ENCODE measurements around the gene ICE2.

Gene ICE2

GRCh38 chr15:60478566-60479360, at the start of gene ICE2:
Gene ICE2 (minus strand): TSS chr15:60479142. CDS start chr15:60477977, 1,165 bp downstream.
- Histone ChIP-seq H3K4me1 (ENCODE audit: control insufficient read depth, insufficient read depth, low read length) (peaks cover 29% of the 10 kb centered on the region), H3K27ac (ENCODE audit: low read depth, low read length) (peak within 1 kb of the TSS; percentile 96), H3K27me3 (ENCODE audit: control insufficient read depth, insufficient read depth, low read length) (no peaks in the 10 kb centered on the region), H3K9me3 (ENCODE audit: control insufficient read depth, insufficient read depth, low read length) (no peaks in the 10 kb centered on the region), H3K9ac (ENCODE audit: low read depth, low read length) (peak within 1 kb of the TSS; percentile 97), H3K4me3 (ENCODE audit: low read depth, low read length) (peak within 1 kb of the TSS; percentile 94), H3K36me3 (ENCODE audit: control insufficient read depth, insufficient read depth, low read length) (peaks cover 38% of the 10 kb centered on the region)

- Histone ChIP-seq H3K9ac (ENCODE audit: low read depth, low read length) (no peak overlapping the region), H3K9me3 (ENCODE audit: control insufficient read depth, insufficient read depth, low read length) (no peaks in the 10 kb centered on the region), H3K27me3 (ENCODE audit: control insufficient read depth, insufficient read depth, low read length) (no peaks in the 10 kb centered on the region), H3K4me3 (ENCODE audit: low read depth, low read length) (no peak overlapping the region), H3K36me3 (ENCODE audit: control insufficient read depth, insufficient read depth, low read length) (0 out of 2 replicates have a peak, but pooled peaks cover 3% of the 10 kb centered on the region), H3K4me1 (ENCODE audit: control insufficient read depth, insufficient read depth, low read length) (no peaks in the 10 kb centered on the region; the same call in 1 of the 2 replicates), H3K27ac (ENCODE audit: low read depth, low read length) (no peak overlapping the region)
Observed at GRCh38 chr15:60528530-60528929, 49.6 kb upstream of the ICE2 start.

- Histone ChIP-seq H3K27ac (ENCODE audit: low read depth, low read length) (no peak overlapping the region), H3K4me3 (ENCODE audit: low read depth, low read length) (no peak overlapping the region), H3K4me1 (ENCODE audit: control insufficient read depth, insufficient read depth, low read length) (no peaks in the 10 kb centered on the region; the same call in 1 of the 2 replicates), H3K27me3 (ENCODE audit: control insufficient read depth, insufficient read depth, low read length) (no peaks in the 10 kb centered on the region), H3K9me3 (ENCODE audit: control insufficient read depth, insufficient read depth, low read length) (no peaks in the 10 kb centered on the region), H3K36me3 (ENCODE audit: control insufficient read depth, insufficient read depth, low read length) (0 out of 2 replicates have a peak, but pooled peaks cover 3% of the 10 kb centered on the region), H3K9ac (ENCODE audit: low read depth, low read length) (no peak overlapping the region)
Observed at GRCh38 chr15:60527456-60527855, 48.5 kb upstream of the ICE2 start.

GRCh38 chr15:60526127-60526616, 47.2 kb upstream of the ICE2 start:
- Histone ChIP-seq H3K4me3 (ENCODE audit: low read depth, low read length) (no peak overlapping the region), H3K9me3 (ENCODE audit: control insufficient read depth, insufficient read depth, low read length) (no peaks in the 10 kb centered on the region), H3K27ac (ENCODE audit: low read depth, low read length) (no peak overlapping the region), H3K36me3 (ENCODE audit: control insufficient read depth, insufficient read depth, low read length) (0 out of 2 replicates have a peak, but pooled peaks cover 3% of the 10 kb centered on the region), H3K9ac (ENCODE audit: low read depth, low read length) (no peak overlapping the region), H3K27me3 (ENCODE audit: control insufficient read depth, insufficient read depth, low read length) (no peaks in the 10 kb centered on the region), H3K4me1 (ENCODE audit: control insufficient read depth, insufficient read depth, low read length) (no peaks in the 10 kb centered on the region)

- H3K4me3 ChIP-seq (ENCODE audit: low read depth, low read length) = no peak overlapping the region
- no peaks in the 10 kb centered on the region for H3K9me3 ChIP-seq (ENCODE audit: control insufficient read depth, insufficient read depth, low read length)
- no peak overlapping the region for H3K27ac ChIP-seq (ENCODE audit: low read depth, low read length)
- peaks cover 2% of the 10 kb centered on the region for H3K4me1 ChIP-seq (ENCODE audit: control insufficient read depth, insufficient read depth, low read length)
- no peak overlapping the region for H3K9ac ChIP-seq (ENCODE audit: low read depth, low read length)
- 0 out of 2 replicates have a peak, but pooled peaks cover 1% of the 10 kb centered on the region for H3K36me3 ChIP-seq (ENCODE audit: control insufficient read depth, insufficient read depth, low read length)
- no peaks in the 10 kb centered on the region for H3K27me3 ChIP-seq (ENCODE audit: control insufficient read depth, insufficient read depth, low read length)
Observed at GRCh38 chr15:60525341-60526039, 46.5 kb upstream of the ICE2 start.

GRCh38 chr15:60523056-60523455, 44.1 kb upstream of the ICE2 start:
- H3K27me3 ChIP-seq (ENCODE audit: control insufficient read depth, insufficient read depth, low read length) = no peaks in the 10 kb centered on the region
- H3K27ac ChIP-seq (ENCODE audit: low read depth, low read length) = no peak overlapping the region
- no peaks in the 10 kb centered on the region for H3K9me3 ChIP-seq (ENCODE audit: control insufficient read depth, insufficient read depth, low read length)
- no peak overlapping the region for H3K4me3 ChIP-seq (ENCODE audit: low read depth, low read length)
- H3K36me3 ChIP-seq (ENCODE audit: control insufficient read depth, insufficient read depth, low read length) = no peaks in the 10 kb centered on the region
- H3K4me1 ChIP-seq (ENCODE audit: control insufficient read depth, insufficient read depth, low read length) = peaks cover 11% of the 10 kb centered on the region
- no peak overlapping the region for H3K9ac ChIP-seq (ENCODE audit: low read depth, low read length)

- no peak overlapping the region for H3K9ac ChIP-seq (ENCODE audit: low read depth, low read length)
- H3K36me3 ChIP-seq (ENCODE audit: control insufficient read depth, insufficient read depth, low read length) = no peaks in the 10 kb centered on the region
- H3K4me1 ChIP-seq (ENCODE audit: control insufficient read depth, insufficient read depth, low read length) = peaks cover 11% of the 10 kb centered on the region
- H3K9me3 ChIP-seq (ENCODE audit: control insufficient read depth, insufficient read depth, low read length) = no peaks in the 10 kb centered on the region
- H3K27ac ChIP-seq (ENCODE audit: low read depth, low read length) = peak overlapping the region; percentile 75
- H3K4me3 ChIP-seq (ENCODE audit: low read depth, low read length) = no peak overlapping the region
- no peaks in the 10 kb centered on the region for H3K27me3 ChIP-seq (ENCODE audit: control insufficient read depth, insufficient read depth, low read length)
Observed at GRCh38 chr15:60520825-60521368, 42.0 kb upstream of the ICE2 start.

GRCh38 chr15:60520013-60520824, 41.3 kb upstream of the ICE2 start:
- H3K27ac ChIP-seq (ENCODE audit: low read depth, low read length) = peak overlapping the region; percentile 75
- H3K9me3 ChIP-seq (ENCODE audit: control insufficient read depth, insufficient read depth, low read length) = no peaks in the 10 kb centered on the region
- H3K36me3 ChIP-seq (ENCODE audit: control insufficient read depth, insufficient read depth, low read length) = no peaks in the 10 kb centered on the region
- 0 out of 2 replicates have a peak overlapping the region, but pooled peaks have one; percentile 11 for H3K9ac ChIP-seq (ENCODE audit: low read depth, low read length)
- H3K4me3 ChIP-seq (ENCODE audit: low read depth, low read length) = peak overlapping the region; percentile 9; the same call in 1 of the 2 replicates
- peaks cover 11% of the 10 kb centered on the region for H3K4me1 ChIP-seq (ENCODE audit: control insufficient read depth, insufficient read depth, low read length)
- no peaks in the 10 kb centered on the region for H3K27me3 ChIP-seq (ENCODE audit: control insufficient read depth, insufficient read depth, low read length)

GRCh38 chr15:60519218-60519617, 40.3 kb upstream of the ICE2 start:
- no peak overlapping the region for H3K9ac ChIP-seq (ENCODE audit: low read depth, low read length)
- no peaks in the 10 kb centered on the region for H3K27me3 ChIP-seq (ENCODE audit: control insufficient read depth, insufficient read depth, low read length)
- H3K9me3 ChIP-seq (ENCODE audit: control insufficient read depth, insufficient read depth, low read length) = no peaks in the 10 kb centered on the region
- H3K4me1 ChIP-seq (ENCODE audit: control insufficient read depth, insufficient read depth, low read length) = peaks cover 11% of the 10 kb centered on the region
- H3K4me3 ChIP-seq (ENCODE audit: low read depth, low read length) = no peak overlapping the region
- H3K27ac ChIP-seq (ENCODE audit: low read depth, low read length) = no peak overlapping the region
- H3K36me3 ChIP-seq (ENCODE audit: control insufficient read depth, insufficient read depth, low read length) = no peaks in the 10 kb centered on the region

GRCh38 chr15:60518511-60518910, 39.6 kb upstream of the ICE2 start:
- Histone ChIP-seq H3K4me1 (ENCODE audit: control insufficient read depth, insufficient read depth, low read length) (peaks cover 11% of the 10 kb centered on the region), H3K27ac (ENCODE audit: low read depth, low read length) (no peak overlapping the region), H3K4me3 (ENCODE audit: low read depth, low read length) (no peak overlapping the region), H3K9me3 (ENCODE audit: control insufficient read depth, insufficient read depth, low read length) (no peaks in the 10 kb centered on the region), H3K27me3 (ENCODE audit: control insufficient read depth, insufficient read depth, low read length) (no peaks in the 10 kb centered on the region), H3K36me3 (ENCODE audit: control insufficient read depth, insufficient read depth, low read length) (peaks cover 7% of the 10 kb centered on the region), H3K9ac (ENCODE audit: low read depth, low read length) (no peak overlapping the region)
